OCI-LY7 (cell line): ENCODE data around the gene PSMC4. TPM values are rescaled to one million over a fixed set of nuclear protein-coding genes. Genes with fewer than 3 reads are reported as not detected.

Source experiments
- BruUV-seq: library from RNA; stranded (reverse); fragments of 400-500 nt; replicated peaks from 2 replicates; lab custom pipeline; 2021; lab: Mats Ljungman, UMichigan
- CTCF ChIA-PET: fragments of 300-600 bp; sonication (Branson Sonifier 250); formaldehyde crosslinking; loops from one replicate; lab custom pipeline; 2022; ENCODE audit warnings: antibody characterized with exemption; ENCODE audit not compliant: unreplicated experiment; lab: Charles Lee
- POLR2A ChIA-PET: fragments of 300-600 bp; sonication (Branson Sonifier 250); formaldehyde crosslinking; loops from one replicate; lab custom pipeline; 2022; ENCODE audit warnings: antibody characterized with exemption; lab: Charles Lee
- DNase-seq: peaks from one replicate; pipeline ENCODE4 v3.0.0-alpha.2; 2015; ENCODE audit warnings: low spot score
- H2AFZ ChIP-seq: fragments of 200-600 bp; sonication (generic), shearing (Covaris generic); 2 replicates; pipeline ENCODE4 v1.6.1; 2014; ENCODE audit warnings: mild to moderate bottlenecking, antibody characterized with exemption, low read length, moderate library complexity
- H3K27ac ChIP-seq: fragments of 200-600 bp; sonication (generic); 2 replicates; pipeline ENCODE4 v1.5.1; 2014; ENCODE audit warnings: mixed run types, low read depth, mild to moderate bottlenecking, moderate library complexity, low read length, inconsistent platforms; ENCODE audit not compliant: poor library complexity, severe bottlenecking
- H3K36me3 ChIP-seq: fragments of 200-600 bp; sonication (generic); 2 replicates; pipeline ENCODE4 v1.6.1; 2014; ENCODE audit warnings: mild to moderate bottlenecking, antibody characterized with exemption, low read length, moderate library complexity, mixed read lengths; ENCODE audit not compliant: insufficient read depth
- H3K4me1 ChIP-seq: fragments of 200-600 bp; sonication (generic); 2 replicates; pipeline ENCODE4 v1.5.1; 2014; ENCODE audit warnings: mild to moderate bottlenecking, low read length; ENCODE audit not compliant: insufficient read depth, poor library complexity, severe bottlenecking
- H3K4me2 ChIP-seq: fragments of 200-600 bp; sonication (generic); 2 replicates; pipeline ENCODE4 v1.6.1; 2014; ENCODE audit warnings: mild to moderate bottlenecking, low read length
- H3K4me3 ChIP-seq: fragments of 200-600 bp; sonication (generic); 2 replicates; pipeline ENCODE4 v1.5.1; 2014; ENCODE audit warnings: mild to moderate bottlenecking, low read depth, low read length; ENCODE audit not compliant: poor library complexity, severe bottlenecking
- H3K79me2 ChIP-seq: fragments of 200-600 bp; sonication (generic); 2 replicates; pipeline ENCODE4 v1.6.1; 2016; ENCODE audit warnings: low read depth, mild to moderate bottlenecking, low read length, moderate library complexity, mixed read lengths; ENCODE audit not compliant: insufficient read depth
- H3K9me2 ChIP-seq: fragments of 200-600 bp; sonication (generic); 2 replicates; pipeline ENCODE4 v1.6.1; 2016; ENCODE audit warnings: mild to moderate bottlenecking, low read length, mixed read lengths; ENCODE audit not compliant: insufficient read depth
- H3K9me3 ChIP-seq: fragments of 200-600 bp; sonication (generic); 2 replicates; pipeline ENCODE4 v1.6.1; 2014; ENCODE audit warnings: mild to moderate bottlenecking, mixed run types, low read length, mixed read lengths
- H4K20me1 ChIP-seq: fragments of 200-600 bp; sonication (generic); 2 replicates; pipeline ENCODE4 v1.6.1; 2014; ENCODE audit warnings: mild to moderate bottlenecking, antibody characterized with exemption, low read length, moderate library complexity, mixed read lengths; ENCODE audit not compliant: insufficient read depth
- EZH2phosphoT487 ChIP-seq: fragments of 200-600 bp; sonication (generic); IDR thresholded peaks from 2 replicates; pipeline ENCODE4 v1.6.1; 2018; ENCODE audit warnings: low read depth, borderline replicate concordance, mild to moderate bottlenecking, mixed run types, antibody characterized with exemption, low read length, moderate library complexity, mixed read lengths
- intact Hi-C: fragments of 100-400 bp; cut with micrococcal nuclease; formaldehyde crosslinking; loops from one replicate; pipeline ENCODE4 v1.10.0; 2022; ENCODE audit not compliant: unreplicated experiment
- total RNA-seq, 2 experiments: library from RNA; depleted of rRNA in 1 of 2; stranded (reverse); fragments of >200 nt in 1 of 2; shearing (Covaris generic) in 1 of 2; gene quantifications; 2 replicates each; pipeline ENCODE4 v1.2.3, GENCODE V29; 2014 to 2022
- TF ChIP-seq, protein P1 (sequence below): fragments of 200-600 bp; sonication (generic); conservative IDR thresholded peaks from 2 replicates; pipeline ENCODE4 v1.5.1; 2014; ENCODE audit warnings: mild to moderate bottlenecking, antibody characterized with exemption, low read length, moderate library complexity, mixed read lengths

PSMC4 gene
- total RNA-seq, 2 experiments from 2014 or later = 78.0 to 82.3 TPM

- DNase-seq = no peak
- TF ChIP-seq EZH2phosphoT487 = no peak
- TF ChIP-seq, protein P1, sequence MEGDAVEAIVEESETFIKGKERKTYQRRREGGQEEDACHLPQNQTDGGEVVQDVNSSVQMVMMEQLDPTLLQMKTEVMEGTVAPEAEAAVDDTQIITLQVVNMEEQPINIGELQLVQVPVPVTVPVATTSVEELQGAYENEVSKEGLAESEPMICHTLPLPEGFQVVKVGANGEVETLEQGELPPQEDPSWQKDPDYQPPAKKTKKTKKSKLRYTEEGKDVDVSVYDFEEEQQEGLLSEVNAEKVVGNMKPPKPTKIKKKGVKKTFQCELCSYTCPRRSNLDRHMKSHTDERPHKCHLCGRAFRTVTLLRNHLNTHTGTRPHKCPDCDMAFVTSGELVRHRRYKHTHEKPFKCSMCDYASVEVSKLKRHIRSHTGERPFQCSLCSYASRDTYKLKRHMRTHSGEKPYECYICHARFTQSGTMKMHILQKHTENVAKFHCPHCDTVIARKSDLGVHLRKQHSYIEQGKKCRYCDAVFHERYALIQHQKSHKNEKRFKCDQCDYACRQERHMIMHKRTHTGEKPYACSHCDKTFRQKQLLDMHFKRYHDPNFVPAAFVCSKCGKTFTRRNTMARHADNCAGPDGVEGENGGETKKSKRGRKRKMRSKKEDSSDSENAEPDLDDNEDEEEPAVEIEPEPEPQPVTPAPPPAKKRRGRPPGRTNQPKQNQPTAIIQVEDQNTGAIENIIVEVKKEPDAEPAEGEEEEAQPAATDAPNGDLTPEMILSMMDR = no peak
- H3K4me2 ChIP-seq = no peak overlapping the region
- H3K9me3 ChIP-seq = peaks cover 54% of the 10 kb centered on the region
- peaks cover 33% of the 10 kb centered on the region for H3K36me3 ChIP-seq
- no peak overlapping the region for H3K27ac ChIP-seq
- H3K4me3 ChIP-seq = no peak overlapping the region
- POLR2A ChIA-PET = no interaction called here
- H3K4me1 ChIP-seq = no peaks in the 10 kb centered on the region
- H3K9me2 ChIP-seq = no peaks in the 10 kb centered on the region
- intact Hi-C loops = no loop called here
- no peak overlapping the region for H2AFZ ChIP-seq
- BruUV-seq = no TSS peak
- H4K20me1 ChIP-seq = no peaks in the 10 kb centered on the region
- CTCF ChIA-PET = no interaction called here
- peaks cover 11% of the 10 kb centered on the region; the same call in 1 of the 2 replicates for H3K79me2 ChIP-seq
Measured at GRCh38 chr19:39986643-39987042, 15.7 kb downstream of the PSMC4 start.

GRCh38 chr19:39987167-39987566 lies 16.2 kb downstream of the PSMC4 start:
- POLR2A ChIA-PET = no interaction called here
- peaks cover 11% of the 10 kb centered on the region; the same call in 1 of the 2 replicates for H3K79me2 ChIP-seq
- no peak for DNase-seq

DNA sequence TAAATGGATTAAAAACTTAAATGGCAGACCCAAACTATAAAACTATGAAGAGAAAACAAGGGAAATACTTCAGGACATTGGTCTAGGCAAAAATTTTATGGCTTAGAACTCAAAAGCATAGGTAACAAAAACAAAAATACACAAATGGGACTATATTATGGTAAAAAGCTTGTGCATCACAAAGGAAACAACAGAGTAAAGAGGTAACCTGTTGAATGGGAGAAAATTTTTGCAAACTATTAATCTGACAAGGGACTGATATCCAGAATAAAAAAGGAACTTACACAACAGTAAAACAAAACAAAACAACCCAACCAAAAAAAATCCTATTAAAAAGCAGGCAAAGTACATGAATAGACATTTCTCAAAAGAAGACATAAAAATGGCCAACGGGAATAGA lies 16.6 kb downstream of the PSMC4 start:
- BruUV-seq = no TSS peak
- ChIA-PET CTCF (no interaction called here), POLR2A (no interaction called here)
- Histone ChIP-seq H3K9me3 (peaks cover 50% of the 10 kb centered on the region), H3K79me2 (peaks cover 11% of the 10 kb centered on the region; the same call in 1 of the 2 replicates), H3K9me2 (no peaks in the 10 kb centered on the region), H3K27ac (no peak overlapping the region), H4K20me1 (no peaks in the 10 kb centered on the region), H3K36me3 (peaks cover 23% of the 10 kb centered on the region), H2AFZ (no peak overlapping the region), H3K4me2 (no peak overlapping the region), H3K4me3 (no peak overlapping the region), H3K4me1 (no peaks in the 10 kb centered on the region)
- TF ChIP-seq EZH2phosphoT487 = no peak
- TF ChIP-seq, protein P1 = no peak
- intact Hi-C loops = no loop called here
- DNase-seq = no peak

More at GRCh38 chr19:39987167-39987566, 16.2 kb downstream of the PSMC4 start:
- Histone ChIP-seq H4K20me1 (no peaks in the 10 kb centered on the region), H3K9me3 (peaks cover 53% of the 10 kb centered on the region), H3K4me2 (no peak overlapping the region), H3K9me2 (no peaks in the 10 kb centered on the region), H3K4me3 (no peak overlapping the region), H3K36me3 (peaks cover 27% of the 10 kb centered on the region), H2AFZ (no peak overlapping the region), H3K27ac (no peak overlapping the region), H3K4me1 (no peaks in the 10 kb centered on the region)
- CTCF ChIA-PET = no interaction called here
- TF ChIP-seq EZH2phosphoT487 = no peak
- TF ChIP-seq, protein P1 = no peak
- intact Hi-C loops = no loop called here
- BruUV-seq = no TSS peak
